ENCODE data around the gene ZBTB21.

Gene ZBTB21

GRCh38 chr21:42009831-42010506, at the start of gene ZBTB21:
ZBTB21 (minus strand) TSS chr21:42010360; CDS start chr21:41994095, 16,265 bp downstream.
- peak; percentile 98 for DNase-seq (ENCODE audit: low spot score)

- no peak for DNase-seq (ENCODE audit: low spot score)
These were observed 49.6 kb upstream of the ZBTB21 start for GRCh38 chr21:42059721-42060120.

- no peak for DNase-seq (ENCODE audit: low spot score)
These were observed 49.0 kb upstream of the ZBTB21 start for GRCh38 chr21:42059141-42059540.

- DNase-seq (ENCODE audit: low spot score) = no peak
These were observed 48.5 kb upstream of the ZBTB21 start for GRCh38 chr21:42058631-42059111.

GRCh38 chr21:42057851-42058437, 47.8 kb upstream of the ZBTB21 start:
- DNase-seq (ENCODE audit: low spot score) = no peak

- no peak for DNase-seq (ENCODE audit: low spot score)
These were observed 47.0 kb upstream of the ZBTB21 start for GRCh38 chr21:42056996-42057689.

GRCh38 chr21:42056468-42056867, 46.3 kb upstream of the ZBTB21 start:
- DNase-seq (ENCODE audit: low spot score) = no peak

GRCh38 chr21:42055425-42055824, 45.3 kb upstream of the ZBTB21 start:
- DNase-seq (ENCODE audit: low spot score) = no peak

GRCh38 chr21:42051788-42052187, 41.6 kb upstream of the ZBTB21 start:
- no peak for DNase-seq (ENCODE audit: low spot score)

GRCh38 chr21:42049578-42050430, 39.6 kb upstream of the ZBTB21 start:
- DNase-seq (ENCODE audit: low spot score) = no peak

GRCh38 chr21:42048870-42049577, 38.9 kb upstream of the ZBTB21 start:
- no peak for DNase-seq (ENCODE audit: low spot score)

- DNase-seq (ENCODE audit: low spot score) = no peak
These were observed 37.9 kb upstream of the ZBTB21 start for GRCh38 chr21:42047821-42048613.

- no peak for DNase-seq (ENCODE audit: low spot score)
These were observed 34.8 kb upstream of the ZBTB21 start for GRCh38 chr21:42044871-42045495.

- no peak for DNase-seq (ENCODE audit: low spot score)
These were observed 33.8 kb upstream of the ZBTB21 start for GRCh38 chr21:42043961-42044360.

- no peak for DNase-seq (ENCODE audit: low spot score)
These were observed 33.2 kb upstream of the ZBTB21 start for GRCh38 chr21:42043201-42043895.

GRCh38 chr21:42042651-42043050, 32.5 kb upstream of the ZBTB21 start:
- DNase-seq (ENCODE audit: low spot score) = peak; percentile 24

GRCh38 chr21:42041711-42042110, 31.6 kb upstream of the ZBTB21 start:
- DNase-seq (ENCODE audit: low spot score) = no peak

- DNase-seq (ENCODE audit: low spot score) = no peak
These were observed 31.1 kb upstream of the ZBTB21 start for GRCh38 chr21:42041246-42041645.

GRCh38 chr21:42040411-42041180, 30.4 kb upstream of the ZBTB21 start:
- DNase-seq (ENCODE audit: low spot score) = peak; percentile 96

All from SW480 (cell line).